PC-3 (cell line): Measurements from ENCODE around the gene CXCL13. TPM values are rescaled to one million over a fixed set of nuclear protein-coding genes. Genes with fewer than 3 reads are reported as not detected.
A peak's percentile ranks its signal among the peaks of the same experiment; 100 is the strongest.

Experiments used
- ATAC-seq: fragments of 200-7000 bp; cut with Tn5 transposase; 2 replicates; pipeline ENCODE4 v1.9.1; 2020; ENCODE audit warnings: mild to moderate bottlenecking, moderate library complexity
- BruUV-seq: library from RNA; stranded (reverse); fragments of 400-500 nt; replicated peaks from 2 replicates; lab custom pipeline; 2021; lab: Mats Ljungman, UMichigan
- CTCF ChIA-PET: fragments of 300-600 bp; sonication (Branson Sonifier 250); formaldehyde crosslinking; loops from one replicate; lab custom pipeline; 2022; ENCODE audit warnings: antibody characterized with exemption; lab: Charles Lee
- POLR2A ChIA-PET: fragments of 300-600 bp; sonication (Branson Sonifier 250); formaldehyde crosslinking; loops from one replicate; lab custom pipeline; 2022; ENCODE audit warnings: antibody characterized with exemption; ENCODE audit not compliant: unreplicated experiment; lab: Charles Lee
- DNase-seq: peaks from one replicate; pipeline ENCODE4 v3.0.0-alpha.2; 2015
- H2AFZ ChIP-seq: fragments of 300-600 bp; sonication (generic); 2 replicates; pipeline ENCODE4 v1.6.0; 2016; ENCODE audit warnings: antibody characterized with exemption, low read length
- H3F3A ChIP-seq: fragments of 300-600 bp; sonication (generic); one replicate; pipeline ENCODE4 v1.6.0; 2017; ENCODE audit warnings: antibody characterized with exemption, low read length, control low read depth, mild to moderate bottlenecking; ENCODE audit not compliant: unreplicated experiment
- H3K27ac ChIP-seq: fragments of 300-600 bp; sonication (generic); 2 replicates; pipeline ENCODE4 v1.5.1; 2016; ENCODE audit warnings: mild to moderate bottlenecking, low read length
- H3K27me3 ChIP-seq: fragments of 300-600 bp; sonication (generic); 2 replicates; pipeline ENCODE4 v1.6.1; 2016; ENCODE audit warnings: low read length, mixed read lengths
- H3K36me3 ChIP-seq: fragments of 300-600 bp; sonication (generic); 2 replicates; pipeline ENCODE4 v1.6.1; 2016; ENCODE audit warnings: low read depth, mixed run types, low read length, mixed read lengths
- H3K4me1 ChIP-seq: fragments of 300-600 bp; sonication (generic); 2 replicates; pipeline ENCODE4 v1.5.1; 2016; ENCODE audit warnings: low read length; ENCODE audit not compliant: insufficient read depth
- H3K4me2 ChIP-seq: fragments of 300-600 bp; sonication (generic); 2 replicates; pipeline ENCODE4 v1.6.0; 2016; ENCODE audit warnings: low read length
- H3K4me3 ChIP-seq: fragments of 300-600 bp; sonication (generic); 2 replicates; pipeline ENCODE4 v1.5.1; 2016; ENCODE audit warnings: mild to moderate bottlenecking, low read length, mixed read lengths
- H3K79me2 ChIP-seq: fragments of 300-600 bp; sonication (generic); 2 replicates; pipeline ENCODE4 v1.6.1; 2017; ENCODE audit warnings: low read length, mixed read lengths
- H3K9ac ChIP-seq: fragments of 300-600 bp; sonication (generic); 2 replicates; pipeline ENCODE4 v1.6.0; 2016; ENCODE audit warnings: mild to moderate bottlenecking, low read length
- H3K9me2 ChIP-seq: fragments of 300-600 bp; sonication (generic); replicated peaks from 2 replicates; pipeline ENCODE4 v1.6.1; 2016; ENCODE audit warnings: mixed run types, low read length, mixed read lengths
- H3K9me3 ChIP-seq: fragments of 300-600 bp; sonication (generic); 2 replicates; pipeline ENCODE4 v1.6.1; 2016; ENCODE audit warnings: low read length, mixed read lengths
- H4K20me1 ChIP-seq: fragments of 300-600 bp; sonication (generic); 2 replicates; pipeline ENCODE4 v1.6.1; 2016; ENCODE audit warnings: low read length, mixed read lengths
- EZH2 ChIP-seq: fragments of 300-600 bp; sonication (generic); IDR thresholded peaks from one replicate; pipeline ENCODE4 v1.6.1; 2017; ENCODE audit warnings: antibody characterized with exemption, mild to moderate bottlenecking, low read length; ENCODE audit not compliant: unreplicated experiment
- EZH2phosphoT487 ChIP-seq: fragments of 300-600 bp; sonication (generic); IDR thresholded peaks from 2 replicates; pipeline ENCODE4 v1.6.1; 2018; ENCODE audit warnings: mild to moderate bottlenecking, antibody characterized with exemption, low read length, borderline replicate concordance
- intact Hi-C: fragments of 100-400 bp; cut with micrococcal nuclease; formaldehyde crosslinking; loops from 2 replicates; pipeline ENCODE4 v1.9.0; 2023
- total RNA-seq: library from RNA; depleted of rRNA; stranded (reverse); fragments of >200 nt; gene quantifications from 2 replicates; pipeline ENCODE4 v1.2.3, GENCODE V29; 2014
- TF ChIP-seq, protein P1 (sequence below): fragments of 300-600 bp; sonication (generic); conservative IDR thresholded peaks from 2 replicates; pipeline ENCODE4 v1.5.1; 2017; ENCODE audit warnings: antibody characterized with exemption, low read depth, mild to moderate bottlenecking, low read length

Gene CXCL13
- total RNA-seq, 1 experiment from 2014 or later: not detected

DNA sequence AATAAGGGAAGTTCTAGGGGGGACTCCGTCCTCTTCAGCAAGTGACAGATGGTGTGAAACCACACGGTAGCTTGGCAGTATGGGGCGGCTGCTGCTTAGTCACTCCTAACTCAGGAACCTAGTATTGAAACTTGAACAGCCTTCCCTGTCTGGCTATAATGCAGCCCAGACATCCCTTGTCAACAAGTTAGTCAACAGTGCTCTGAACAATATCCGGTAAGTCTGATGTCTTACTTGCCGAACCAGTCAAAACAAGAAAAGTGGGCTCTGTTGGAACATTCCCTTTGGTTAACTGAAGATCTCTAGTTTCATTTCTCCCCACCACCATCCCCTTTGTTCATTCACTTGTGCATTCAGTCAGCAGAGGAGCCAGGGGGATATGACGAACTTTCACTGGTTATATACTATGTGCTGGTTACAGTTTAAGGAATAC lies 18.7 kb upstream of the CXCL13 start:
- TF ChIP-seq, protein P1, sequence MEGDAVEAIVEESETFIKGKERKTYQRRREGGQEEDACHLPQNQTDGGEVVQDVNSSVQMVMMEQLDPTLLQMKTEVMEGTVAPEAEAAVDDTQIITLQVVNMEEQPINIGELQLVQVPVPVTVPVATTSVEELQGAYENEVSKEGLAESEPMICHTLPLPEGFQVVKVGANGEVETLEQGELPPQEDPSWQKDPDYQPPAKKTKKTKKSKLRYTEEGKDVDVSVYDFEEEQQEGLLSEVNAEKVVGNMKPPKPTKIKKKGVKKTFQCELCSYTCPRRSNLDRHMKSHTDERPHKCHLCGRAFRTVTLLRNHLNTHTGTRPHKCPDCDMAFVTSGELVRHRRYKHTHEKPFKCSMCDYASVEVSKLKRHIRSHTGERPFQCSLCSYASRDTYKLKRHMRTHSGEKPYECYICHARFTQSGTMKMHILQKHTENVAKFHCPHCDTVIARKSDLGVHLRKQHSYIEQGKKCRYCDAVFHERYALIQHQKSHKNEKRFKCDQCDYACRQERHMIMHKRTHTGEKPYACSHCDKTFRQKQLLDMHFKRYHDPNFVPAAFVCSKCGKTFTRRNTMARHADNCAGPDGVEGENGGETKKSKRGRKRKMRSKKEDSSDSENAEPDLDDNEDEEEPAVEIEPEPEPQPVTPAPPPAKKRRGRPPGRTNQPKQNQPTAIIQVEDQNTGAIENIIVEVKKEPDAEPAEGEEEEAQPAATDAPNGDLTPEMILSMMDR: no peak
- TF ChIP-seq EZH2 (no peak), EZH2phosphoT487 (no peak)
- Histone ChIP-seq H3K4me3 (peak overlapping the region; percentile 34; the same call in 1 of the 2 replicates), H3K9me2 (no peaks in the 10 kb centered on the region), H3K27me3 (no peaks in the 10 kb centered on the region), H3F3A (no peaks in the 10 kb centered on the region), H3K36me3 (no peaks in the 10 kb centered on the region), H3K4me1 (peaks cover 31% of the 10 kb centered on the region), H3K4me2 (peak overlapping the region; percentile 71), H2AFZ (peak overlapping the region; percentile 44), H3K9me3 (no peaks in the 10 kb centered on the region), H3K27ac (peak overlapping the region; percentile 74), H3K79me2 (no peaks in the 10 kb centered on the region), H3K9ac (no peak overlapping the region), H4K20me1 (no peaks in the 10 kb centered on the region)
- ATAC-seq (peak; percentile 98), DNase-seq (peak; percentile 87)
- intact Hi-C loops: no loop called here
- CTCF ChIA-PET: no interaction called here
- no TSS peak for BruUV-seq
- POLR2A ChIA-PET: no interaction called here

DNA sequence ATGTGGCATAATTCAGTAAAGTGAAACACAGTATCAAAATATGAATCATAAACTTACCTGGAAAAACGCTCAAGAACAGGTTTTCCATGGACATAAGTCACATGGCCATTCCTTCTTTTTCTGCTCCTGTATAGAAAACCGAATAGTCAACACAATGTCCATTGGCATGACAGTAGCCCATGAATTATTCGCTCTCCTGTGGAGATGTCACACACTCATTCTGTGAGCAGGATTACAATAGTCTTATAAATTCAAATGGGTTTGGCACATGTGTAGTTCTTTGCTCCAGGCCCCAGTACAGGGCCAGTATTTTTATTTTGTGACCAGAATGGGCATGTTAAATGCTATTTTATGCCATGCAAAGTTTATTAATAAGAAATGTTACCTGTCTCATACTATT lies 15.1 kb upstream of the CXCL13 start:
- Histone ChIP-seq H3K36me3 (no peaks in the 10 kb centered on the region), H3K4me2 (no peak overlapping the region), H3K27ac (no peak overlapping the region), H3K4me3 (no peak overlapping the region), H3K79me2 (no peaks in the 10 kb centered on the region), H4K20me1 (no peaks in the 10 kb centered on the region), H3F3A (no peaks in the 10 kb centered on the region), H3K27me3 (no peaks in the 10 kb centered on the region), H3K4me1 (peaks cover 21% of the 10 kb centered on the region), H3K9me3 (no peaks in the 10 kb centered on the region), H3K9ac (no peak overlapping the region), H2AFZ (no peak overlapping the region), H3K9me2 (no peaks in the 10 kb centered on the region)
- TF ChIP-seq, protein P1: no peak
- TF ChIP-seq EZH2 (no peak), EZH2phosphoT487 (no peak)
- ATAC-seq (no peak), DNase-seq (no peak)
- no TSS peak for BruUV-seq
- intact Hi-C loops: no loop called here
- ChIA-PET CTCF (no interaction called here), POLR2A (no interaction called here)

- no peak overlapping the region for H2AFZ ChIP-seq
- no peak overlapping the region for H3K27ac ChIP-seq
- no peak for DNase-seq
- no peak for TF ChIP-seq EZH2phosphoT487
- H3F3A ChIP-seq: no peaks in the 10 kb centered on the region
- H3K4me2 ChIP-seq: no peak overlapping the region
- H3K36me3 ChIP-seq: no peaks in the 10 kb centered on the region
- ChIA-PET CTCF (no interaction called here), POLR2A (no interaction called here)
- intact Hi-C loops: no loop called here
- H3K9me2 ChIP-seq: no peaks in the 10 kb centered on the region
- no peaks in the 10 kb centered on the region for H4K20me1 ChIP-seq
- BruUV-seq: no TSS peak
- H3K9me3 ChIP-seq: no peaks in the 10 kb centered on the region
- H3K79me2 ChIP-seq: no peaks in the 10 kb centered on the region
- H3K9ac ChIP-seq: no peak overlapping the region
- no peaks in the 10 kb centered on the region for H3K27me3 ChIP-seq
- peaks cover 13% of the 10 kb centered on the region for H3K4me1 ChIP-seq
- no peak overlapping the region for H3K4me3 ChIP-seq
- ATAC-seq: no peak
Measured at GRCh38 chr4:77591532-77591931, 14.1 kb upstream of the CXCL13 start.
